Lower lobe of right lung (tissue), 2 donors: ENCODE results near the gene DLEC1. TPM values are rescaled to one million over a fixed set of nuclear protein-coding genes. Genes with fewer than 3 reads are reported as not detected.
A peak's percentile ranks its signal among the peaks of the same experiment; 100 is the strongest.

Source experiments
- ATAC-seq, 2 donors: fragments of 200-7000 bp; cut with Tn5 transposase; one replicate each; pipeline ENCODE4 v1.9.1; 2020 to 2022; ENCODE audit warnings: mild to moderate bottlenecking in 2 of 2, moderate library complexity in 2 of 2
- DNase-seq: peaks from one replicate; pipeline ENCODE4 v3.0.0-alpha.2; 2020
- H3K27ac ChIP-seq: fragments of 200-600 bp; one replicate; pipeline ENCODE4 v1.8.0; 2022
- H3K27me3 ChIP-seq: fragments of 200-600 bp; one replicate; pipeline ENCODE4 v1.8.0; 2022; ENCODE audit warnings: low read depth
- H3K36me3 ChIP-seq: fragments of 200-600 bp; one replicate; pipeline ENCODE4 v1.8.0; 2022; ENCODE audit warnings: mild to moderate bottlenecking
- H3K4me1 ChIP-seq: fragments of 200-600 bp; one replicate; pipeline ENCODE4 v1.8.0; 2022
- H3K4me3 ChIP-seq: fragments of 200-600 bp; one replicate; pipeline ENCODE4 v1.8.0; 2022; ENCODE audit warnings: mild to moderate bottlenecking
- H3K9me3 ChIP-seq: fragments of 200-600 bp; one replicate; pipeline ENCODE4 v1.8.0; 2022
- CTCF ChIP-seq: fragments of 200-600 bp; IDR thresholded peaks from one replicate; pipeline ENCODE4 v1.8.0; 2022; ENCODE audit warnings: antibody characterized with exemption, mild to moderate bottlenecking
- intact Hi-C: fragments of 100-400 bp; cut with DNase I; formaldehyde crosslinking; loops from one replicate; pipeline ENCODE4 v1.11.0; 2022
- total RNA-seq: library from RNA; stranded (reverse); fragmentation: NEBNext Ultra II Directional; extraction: Animal tissue kit (Norgen Biotek cat#: 25700); gene quantifications from one replicate; pipeline ENCODE4 v1.2.1, GENCODE V29; 2021
- donor health status: DM: no; HTN: yes; CAD: no; lungs with severe emphysema.

DLEC1 gene
- total RNA-seq, 1 donor from 2014 or later, result 15.0 TPM

GRCh38 chr3:38118421-38119247 is 79.6 kb downstream of the DLEC1 start:
- ATAC-seq (no peak), DNase-seq (no peak)
- H3K36me3 ChIP-seq, result peaks cover 52% of the 10 kb centered on the region
- no peaks in the 10 kb centered on the region for H3K27me3 ChIP-seq
- H3K4me1 ChIP-seq, result peaks cover 5% of the 10 kb centered on the region
- no peak overlapping the region for H3K4me3 ChIP-seq
- no peak overlapping the region for H3K27ac ChIP-seq
- no peak for TF ChIP-seq CTCF
- intact Hi-C loops, result no loop called here
- no peaks in the 10 kb centered on the region for H3K9me3 ChIP-seq

DNA sequence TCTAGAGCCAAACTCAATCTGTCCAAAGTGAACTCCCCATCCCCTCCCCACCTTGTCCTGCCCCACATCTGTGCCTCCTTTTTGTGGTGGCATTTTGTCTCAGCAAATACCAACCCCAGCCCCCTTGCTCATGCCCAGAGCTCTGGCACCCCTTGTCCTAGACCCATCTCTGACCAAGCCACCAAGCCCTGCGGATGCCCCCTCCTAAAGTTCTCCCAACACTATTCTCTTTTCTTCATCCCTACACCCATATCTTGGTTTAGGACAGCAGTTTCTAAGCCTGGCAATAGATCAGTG is 80.2 kb downstream of the DLEC1 start:
- Histone ChIP-seq H3K27me3 (no peaks in the 10 kb centered on the region), H3K4me1 (peaks cover 5% of the 10 kb centered on the region), H3K36me3 (peaks cover 57% of the 10 kb centered on the region), H3K9me3 (no peaks in the 10 kb centered on the region), H3K4me3 (no peak overlapping the region), H3K27ac (no peak overlapping the region)
- TF ChIP-seq CTCF, result no peak
- ATAC-seq (no peak), DNase-seq (no peak)
- intact Hi-C loops, result no loop called here

DNA sequence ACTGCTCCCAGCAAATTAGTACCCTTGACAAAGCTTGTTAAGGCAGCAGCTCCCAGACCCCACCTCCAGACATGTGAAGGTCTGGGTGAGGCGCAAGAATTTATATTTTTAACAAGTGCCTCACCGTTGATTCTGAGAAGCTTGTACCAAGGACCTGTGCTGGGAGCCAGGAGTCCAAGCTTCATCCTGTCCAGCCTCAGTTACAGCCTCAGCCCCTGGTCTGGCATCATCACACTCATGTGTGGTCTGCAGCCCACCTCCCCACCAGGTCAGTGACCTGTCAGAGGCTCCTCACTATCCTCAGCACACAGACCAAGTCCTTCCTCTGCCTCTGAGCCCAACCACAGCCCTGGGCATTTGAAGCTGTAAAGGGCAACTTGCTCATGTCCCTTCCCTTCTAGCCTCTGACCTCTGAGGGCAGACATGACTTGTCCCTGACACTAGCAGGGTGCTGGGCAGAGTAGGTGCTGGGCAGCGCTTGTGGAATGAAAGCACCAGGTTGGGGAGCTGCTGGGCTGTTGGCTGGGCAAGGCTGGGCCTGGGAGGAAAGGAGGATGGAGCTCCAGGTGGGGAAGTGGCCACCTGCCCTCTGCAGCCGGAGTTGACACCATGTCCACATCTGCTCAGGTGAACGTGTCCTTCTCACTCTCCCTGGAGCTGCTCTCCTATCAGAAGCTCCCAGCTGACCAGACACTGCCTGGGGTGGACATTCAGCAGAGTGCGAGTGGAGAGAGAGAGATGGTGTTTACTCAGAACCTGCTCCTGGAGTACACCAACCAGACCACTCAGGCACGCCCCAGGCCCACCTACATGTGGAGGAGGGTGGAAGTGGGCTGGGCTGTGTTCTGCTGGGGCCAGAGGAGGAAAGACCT is 81.0 kb downstream of the DLEC1 start:
- Histone ChIP-seq H3K9me3 (no peaks in the 10 kb centered on the region), H3K36me3 (peaks cover 66% of the 10 kb centered on the region), H3K27me3 (no peaks in the 10 kb centered on the region), H3K4me3 (no peak overlapping the region), H3K4me1 (peaks cover 5% of the 10 kb centered on the region), H3K27ac (no peak overlapping the region)
- ATAC-seq (no peak), DNase-seq (no peak)
- no peak for TF ChIP-seq CTCF
- intact Hi-C loops, result no loop called here

DNA sequence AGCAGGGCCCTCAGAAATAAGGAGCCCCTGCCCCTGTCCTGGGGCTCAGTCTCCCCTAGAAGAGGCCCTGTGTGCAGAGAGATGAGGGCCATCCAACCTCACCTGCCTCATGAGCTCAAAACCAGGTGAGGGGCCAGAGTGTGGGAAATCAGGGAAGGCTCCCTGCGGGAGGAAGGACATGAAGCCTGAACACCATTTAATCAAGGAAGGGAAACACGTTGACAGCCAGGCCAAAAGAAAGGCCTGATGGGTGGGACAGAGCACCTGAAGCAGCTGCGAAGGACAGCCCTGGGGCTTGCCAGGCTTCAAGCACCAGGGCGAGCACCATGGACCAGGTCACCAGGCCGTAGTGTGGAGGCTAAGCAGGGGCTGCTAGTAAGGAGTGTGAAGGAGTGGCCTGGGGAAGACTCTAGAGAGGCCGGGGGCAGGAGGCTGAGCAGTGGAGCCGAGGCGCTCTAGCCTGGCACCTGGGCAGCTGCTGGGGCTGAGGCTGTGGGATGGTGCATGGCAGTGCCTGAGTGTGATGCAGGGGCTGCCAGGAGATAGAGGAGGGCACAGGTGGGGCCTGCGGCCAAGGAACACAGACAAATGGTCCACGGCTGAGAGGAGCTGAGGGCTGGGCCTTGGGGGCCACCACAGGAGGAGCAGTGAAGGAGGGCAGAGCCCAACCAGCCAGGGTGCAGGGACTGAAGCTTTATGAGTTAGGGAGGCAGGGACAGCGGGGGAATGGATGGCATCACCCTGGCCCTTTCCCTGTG is 81.9 kb downstream of the DLEC1 start:
- DNase-seq (no peak), ATAC-seq (no peak)
- H3K4me1 ChIP-seq, result peaks cover 5% of the 10 kb centered on the region
- H3K27ac ChIP-seq, result no peak overlapping the region
- H3K4me3 ChIP-seq, result no peak overlapping the region
- no peak for TF ChIP-seq CTCF
- no peaks in the 10 kb centered on the region for H3K27me3 ChIP-seq
- intact Hi-C loops, result no loop called here
- peaks cover 74% of the 10 kb centered on the region for H3K36me3 ChIP-seq
- no peaks in the 10 kb centered on the region for H3K9me3 ChIP-seq

DNA sequence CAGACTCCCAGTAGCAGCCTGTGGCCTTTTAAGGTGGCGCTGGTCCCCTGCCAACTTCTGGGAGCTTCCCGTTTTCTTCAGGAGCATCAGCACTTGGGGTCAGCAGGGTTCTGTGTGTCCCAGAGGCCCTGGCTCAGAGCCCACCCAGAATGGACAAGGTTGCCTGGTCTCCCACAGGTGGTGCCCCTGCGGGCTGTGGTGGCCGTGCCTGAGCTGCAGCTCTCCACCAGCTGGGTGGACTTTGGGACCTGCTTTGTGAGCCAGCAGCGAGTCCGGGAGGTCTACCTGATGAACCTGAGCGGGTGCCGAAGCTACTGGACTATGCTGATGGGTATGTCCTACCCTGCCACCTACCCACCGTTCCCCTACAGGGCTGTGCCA is 82.4 kb downstream of the DLEC1 start:
- ATAC-seq (no peak), DNase-seq (peak; percentile 42)
- TF ChIP-seq CTCF, result no peak
- Histone ChIP-seq H3K4me3 (no peak overlapping the region), H3K27me3 (no peaks in the 10 kb centered on the region), H3K4me1 (peaks cover 5% of the 10 kb centered on the region), H3K36me3 (peaks cover 80% of the 10 kb centered on the region), H3K27ac (no peak overlapping the region), H3K9me3 (no peaks in the 10 kb centered on the region)
- intact Hi-C loops, result no loop called here
